ENCODE results near the gene PTPN21.

The PTPN21 gene

GRCh38 chr14:88463318-88463717 is 91.5 kb downstream of the PTPN21 start:
- DNase-seq = peak; percentile 9

- no peak for DNase-seq
Measured at GRCh38 chr14:88454886-88455285, 99.9 kb downstream of the PTPN21 start.

- DNase-seq = no peak
Measured at GRCh38 chr14:88452231-88452630, 102.6 kb downstream of the PTPN21 start.

- no peak for DNase-seq
Measured at GRCh38 chr14:88439088-88439487, 115.7 kb downstream of the PTPN21 start.

GRCh38 chr14:88437658-88438057 is 117.1 kb downstream of the PTPN21 start:
- DNase-seq = no peak

- no peak for DNase-seq
Measured at GRCh38 chr14:88430976-88431375, 123.8 kb downstream of the PTPN21 start.

GRCh38 chr14:88426271-88426670 is 128.5 kb downstream of the PTPN21 start:
- no peak for DNase-seq

- no peak for DNase-seq
Measured at GRCh38 chr14:88424573-88424972, 130.2 kb downstream of the PTPN21 start.

GRCh38 chr14:88422919-88423650 is 131.7 kb downstream of the PTPN21 start:
- DNase-seq = no peak

GRCh38 chr14:88422047-88422446 is 132.8 kb downstream of the PTPN21 start:
- DNase-seq = no peak

- no peak for DNase-seq
Measured at GRCh38 chr14:88421286-88421685, 133.5 kb downstream of the PTPN21 start.

GRCh38 chr14:88420187-88420586 is 134.6 kb downstream of the PTPN21 start:
- no peak for DNase-seq

- DNase-seq = no peak
Measured at GRCh38 chr14:88417594-88417993, 137.2 kb downstream of the PTPN21 start.
